Neural crest cell (in vitro differentiated cells): ENCODE results near the gene ECSCR. TPM values are rescaled to one million over a fixed set of nuclear protein-coding genes. Genes with fewer than 3 reads are reported as not detected.

Source experiments
- DNase-seq: peaks from one replicate; pipeline ENCODE4 v3.0.0; 2021; ENCODE audit warnings: low read depth, mixed read lengths, low spot score
- H3K27ac Mint-ChIP-seq: one replicate; pipeline ENCODE4 v1.8.0; 2021; ENCODE audit warnings: mild to moderate bottlenecking, mixed read lengths; ENCODE audit not compliant: unreplicated experiment
- H3K27me3 Mint-ChIP-seq: 2 replicates; pipeline ENCODE4 v1.8.0; 2021; ENCODE audit warnings: low read depth, mild to moderate bottlenecking, mixed read lengths
- H3K36me3 Mint-ChIP-seq: 2 replicates; pipeline ENCODE4 v1.8.0; 2021; ENCODE audit warnings: low read depth, mild to moderate bottlenecking, mixed read lengths
- H3K4me1 Mint-ChIP-seq: 2 replicates; pipeline ENCODE4 v1.8.0; 2021; ENCODE audit warnings: mixed read lengths
- H3K4me3 Mint-ChIP-seq: one replicate; pipeline ENCODE4 v1.8.0; 2021; ENCODE audit warnings: mild to moderate bottlenecking, mixed read lengths
- H3K9me3 Mint-ChIP-seq: 2 replicates; pipeline ENCODE4 v1.8.0; 2021; ENCODE audit warnings: mixed read lengths
- CTCF ChIP-seq: fragments of 200-600 bp; sonication (generic); conservative IDR thresholded peaks from 2 replicates; pipeline ENCODE4 v1.5.0; 2021; ENCODE audit warnings: antibody characterized with exemption, mild to moderate bottlenecking
- total RNA-seq: library from RNA; stranded (reverse); gene quantifications from 2 replicates; pipeline ENCODE4 v1.2.1, GENCODE V29; 2021

The ECSCR gene
- total RNA-seq, 1 donor from 2014 or later, result not detected

- no peak for DNase-seq
- no peak for TF ChIP-seq CTCF
- Mint-ChIP-seq H3K4me3 (no peak overlapping the region), H3K27me3 (no peaks in the 10 kb centered on the region), H3K27ac (no peak overlapping the region), H3K36me3 (no peaks in the 10 kb centered on the region), H3K9me3 (no peaks in the 10 kb centered on the region), H3K4me1 (peaks cover 17% of the 10 kb centered on the region)
These were observed 3.7 kb downstream of the ECSCR start for GRCh38 chr5:139458580-139459407.

- Mint-ChIP-seq H3K9me3 (no peaks in the 10 kb centered on the region), H3K27me3 (no peaks in the 10 kb centered on the region), H3K4me3 (no peak overlapping the region), H3K27ac (no peak overlapping the region), H3K4me1 (peaks cover 15% of the 10 kb centered on the region), H3K36me3 (no peaks in the 10 kb centered on the region)
- no peak for TF ChIP-seq CTCF
- DNase-seq, result no peak
These were observed 4.8 kb downstream of the ECSCR start for GRCh38 chr5:139457653-139458306.

GRCh38 chr5:139457241-139457640, 5.3 kb downstream of the ECSCR start:
- Mint-ChIP-seq H3K27me3 (no peaks in the 10 kb centered on the region), H3K4me1 (peaks cover 12% of the 10 kb centered on the region), H3K4me3 (no peak overlapping the region), H3K36me3 (no peaks in the 10 kb centered on the region), H3K9me3 (no peaks in the 10 kb centered on the region), H3K27ac (no peak overlapping the region)
- no peak for TF ChIP-seq CTCF
- DNase-seq, result no peak

- Mint-ChIP-seq H3K9me3 (no peaks in the 10 kb centered on the region), H3K4me3 (no peak overlapping the region), H3K4me1 (peaks cover 7% of the 10 kb centered on the region)
These were observed 5.8 kb downstream of the ECSCR start for GRCh38 chr5:139456776-139457175.

More at GRCh38 chr5:139456776-139457175, 5.8 kb downstream of the ECSCR start:
- DNase-seq, result no peak
- Mint-ChIP-seq H3K36me3 (no peaks in the 10 kb centered on the region), H3K27ac (peak overlapping the region; percentile 70), H3K27me3 (no peaks in the 10 kb centered on the region)
- no peak for TF ChIP-seq CTCF
